Measurements from ENCODE around the gene BRS3. TPM values are rescaled to one million over a fixed set of nuclear protein-coding genes. Genes with fewer than 3 reads are reported as not detected.

The BRS3 gene
- polyA plus RNA-seq, 1 donor (not counting 4 experiments of a cell fraction or from before 2014, with no cell fraction given) = not detected

DNA sequence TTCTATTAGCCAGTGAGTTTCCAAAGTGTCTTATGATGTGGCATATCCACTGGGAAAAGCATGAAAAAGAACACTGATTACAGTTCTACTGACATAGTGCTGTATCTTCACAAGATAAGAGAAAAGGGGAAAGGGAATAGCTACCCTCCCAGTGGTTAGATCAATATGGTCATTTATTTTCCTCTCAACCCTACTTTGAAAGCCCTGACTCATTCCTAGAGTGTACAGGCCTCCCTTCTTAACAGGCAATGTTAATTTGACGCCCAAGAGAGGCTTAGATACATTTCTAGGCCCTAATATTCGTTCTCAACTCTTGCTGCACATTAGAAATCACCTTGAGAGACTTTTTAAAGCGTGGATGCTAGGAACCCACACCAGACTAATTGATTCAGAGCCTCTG, 20.4 kb upstream of the BRS3 start:
- FAIRE-seq = no peak
- dilution Hi-C loops (cut with MboI; ENCODE audit: extremely low pct_ligation_motif_present, low sequenced_read_pairs) = no loop called here
- H3K9me1 ChIP-seq (ENCODE audit: control insufficient read depth, extremely low read depth, insufficient read depth, low read length) = no peaks in the 10 kb centered on the region

DNA sequence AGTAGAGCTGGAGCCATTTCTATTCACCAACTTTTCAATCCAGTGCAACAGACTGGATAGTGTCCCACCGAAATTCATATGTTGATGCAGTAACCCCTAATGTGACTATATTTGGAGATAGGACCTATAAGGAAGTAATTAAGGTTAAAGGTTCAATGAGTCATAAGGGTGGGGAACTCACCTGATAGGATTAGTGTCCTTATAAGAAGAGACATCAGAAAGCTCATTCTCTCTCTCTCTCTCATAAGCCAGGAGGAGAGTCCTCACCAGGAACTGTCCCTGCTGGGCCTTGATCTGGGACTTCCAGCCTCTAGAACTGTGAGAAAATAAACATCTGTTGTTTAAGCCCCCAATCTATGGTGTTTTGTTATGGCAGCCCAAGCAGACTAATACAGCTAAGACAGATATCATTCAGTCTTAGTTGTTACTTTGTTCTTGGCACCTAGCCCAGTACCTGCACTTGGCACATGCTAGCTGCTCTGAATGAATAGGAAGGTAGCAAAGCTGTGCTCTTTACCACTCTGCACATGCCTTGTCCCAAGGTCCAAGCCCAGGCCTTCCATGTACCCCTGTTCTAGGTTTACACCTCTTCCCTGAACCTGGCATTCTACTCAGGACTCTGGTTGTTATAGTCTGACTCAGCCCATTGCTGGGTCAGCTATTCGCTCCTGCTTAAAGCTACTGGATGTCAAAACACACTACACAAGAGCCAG, 19.2 kb upstream of the BRS3 start:
- Histone ChIP-seq H3K36me3 (ENCODE audit: control insufficient read depth in 2 of 2, extremely low read depth in 1 of 2, insufficient read depth in 2 of 2, low read length in 2 of 2) (no peaks in the 10 kb centered on the region), H3K27ac (ENCODE audit: control insufficient read depth, insufficient read depth, low read length) (no peak overlapping the region), H3K9me1 (ENCODE audit: control insufficient read depth, extremely low read depth, insufficient read depth, low read length) (no peaks in the 10 kb centered on the region), H3K4me2 (ENCODE audit: control insufficient read depth, extremely low read depth, insufficient read depth, low read depth, low read length) (no peak overlapping the region), H3K79me2 (ENCODE audit: control insufficient read depth, insufficient read depth, low read length) (no peaks in the 10 kb centered on the region), H3K4me1 (ENCODE audit: control insufficient read depth, extremely low read depth, insufficient read depth, low read length) (no peaks in the 10 kb centered on the region), H3K9me3 (ENCODE audit: control insufficient read depth, low read depth, low read length) (no peaks in the 10 kb centered on the region), H3K27me3 (ENCODE audit: control insufficient read depth, extremely low read depth, insufficient read depth, low read length) (no peaks in the 10 kb centered on the region), H2AFZ (ENCODE audit: control insufficient read depth, low read length) (no peak overlapping the region), H3K4me3 (ENCODE audit: control insufficient read depth in 2 of 3, extremely low read depth in 1 of 3, insufficient read depth in 2 of 3, low read depth in 1 of 3, low read length in 3 of 3) (no peak overlapping the region), H4K20me1 (ENCODE audit: control insufficient read depth, extremely low read depth, insufficient read depth, low read length) (no peaks in the 10 kb centered on the region), H3K9ac (ENCODE audit: control insufficient read depth, extremely low read depth, insufficient read depth, low read length) (no peak overlapping the region)
- FAIRE-seq = no peak
- dilution Hi-C loops (cut with MboI; ENCODE audit: extremely low pct_ligation_motif_present, low sequenced_read_pairs) = no loop called here
- DNase-seq (ENCODE audit: low read depth, low spot score) = no peak
- TF ChIP-seq, protein P1, sequence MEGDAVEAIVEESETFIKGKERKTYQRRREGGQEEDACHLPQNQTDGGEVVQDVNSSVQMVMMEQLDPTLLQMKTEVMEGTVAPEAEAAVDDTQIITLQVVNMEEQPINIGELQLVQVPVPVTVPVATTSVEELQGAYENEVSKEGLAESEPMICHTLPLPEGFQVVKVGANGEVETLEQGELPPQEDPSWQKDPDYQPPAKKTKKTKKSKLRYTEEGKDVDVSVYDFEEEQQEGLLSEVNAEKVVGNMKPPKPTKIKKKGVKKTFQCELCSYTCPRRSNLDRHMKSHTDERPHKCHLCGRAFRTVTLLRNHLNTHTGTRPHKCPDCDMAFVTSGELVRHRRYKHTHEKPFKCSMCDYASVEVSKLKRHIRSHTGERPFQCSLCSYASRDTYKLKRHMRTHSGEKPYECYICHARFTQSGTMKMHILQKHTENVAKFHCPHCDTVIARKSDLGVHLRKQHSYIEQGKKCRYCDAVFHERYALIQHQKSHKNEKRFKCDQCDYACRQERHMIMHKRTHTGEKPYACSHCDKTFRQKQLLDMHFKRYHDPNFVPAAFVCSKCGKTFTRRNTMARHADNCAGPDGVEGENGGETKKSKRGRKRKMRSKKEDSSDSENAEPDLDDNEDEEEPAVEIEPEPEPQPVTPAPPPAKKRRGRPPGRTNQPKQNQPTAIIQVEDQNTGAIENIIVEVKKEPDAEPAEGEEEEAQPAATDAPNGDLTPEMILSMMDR (optimal IDR thresholded peaks at IDR 0.05 in 1 of 3, IDR thresholded peaks at IDR 0.05 in 1 of 3, conservative IDR thresholded peaks at IDR 0.05 in 1 of 3; ENCODE audit: extremely low read depth in 1 of 3, insufficient read depth in 2 of 3, low read length in 3 of 3) = no peak
- no peak for TF ChIP-seq EZH2 (IDR thresholded peaks at IDR 0.05; ENCODE audit: low read length)

More for the DNA sequence above, 20.4 kb upstream of the BRS3 start:
- Histone ChIP-seq H3K4me1 (ENCODE audit: control insufficient read depth, extremely low read depth, insufficient read depth, low read length) (no peaks in the 10 kb centered on the region), H3K27me3 (ENCODE audit: control insufficient read depth, extremely low read depth, insufficient read depth, low read length) (no peaks in the 10 kb centered on the region), H4K20me1 (ENCODE audit: control insufficient read depth, extremely low read depth, insufficient read depth, low read length) (no peaks in the 10 kb centered on the region), H3K27ac (ENCODE audit: control insufficient read depth, insufficient read depth, low read length) (no peak overlapping the region), H2AFZ (ENCODE audit: control insufficient read depth, low read length) (no peak overlapping the region), H3K4me3 (ENCODE audit: control insufficient read depth in 2 of 3, extremely low read depth in 1 of 3, insufficient read depth in 2 of 3, low read depth in 1 of 3, low read length in 3 of 3) (no peak overlapping the region), H3K9me3 (ENCODE audit: control insufficient read depth, low read depth, low read length) (no peaks in the 10 kb centered on the region), H3K9ac (ENCODE audit: control insufficient read depth, extremely low read depth, insufficient read depth, low read length) (no peak overlapping the region), H3K4me2 (ENCODE audit: control insufficient read depth, extremely low read depth, insufficient read depth, low read depth, low read length) (no peak overlapping the region), H3K79me2 (ENCODE audit: control insufficient read depth, insufficient read depth, low read length) (no peaks in the 10 kb centered on the region), H3K36me3 (ENCODE audit: control insufficient read depth in 2 of 2, extremely low read depth in 1 of 2, insufficient read depth in 2 of 2, low read length in 2 of 2) (no peaks in the 10 kb centered on the region)
- no peak for DNase-seq (ENCODE audit: low read depth, low spot score)
- no peak for TF ChIP-seq EZH2 (IDR thresholded peaks at IDR 0.05; ENCODE audit: low read length)
- TF ChIP-seq, protein P1 (optimal IDR thresholded peaks at IDR 0.05 in 1 of 3, IDR thresholded peaks at IDR 0.05 in 1 of 3, conservative IDR thresholded peaks at IDR 0.05 in 1 of 3; ENCODE audit: extremely low read depth in 1 of 3, insufficient read depth in 2 of 3, low read length in 3 of 3) = no peak
